Activated T-cell treated with anti-CD3 and anti-CD28 coated beads, Interleukin-2, amount 50 U/mL, for 24 hours (primary cell): ENCODE data around the gene HAP1.
"Not testable (repeated sequence)": the region's sequence is repeated elsewhere in the genome, so short reads cannot be mapped to it uniquely, and the experiment has no call there.

Experiments used
- DNase-seq: peaks from one replicate; pipeline ENCODE4 v3.0.0-alpha.2; 2020
- H3K27ac Mint-ChIP-seq: 2 replicates; pipeline ENCODE4 v1.8.0; 2020; ENCODE audit warnings: mild to moderate bottlenecking, mixed read lengths
- H3K27me3 Mint-ChIP-seq: 2 replicates; pipeline ENCODE4 v1.8.0; 2020; ENCODE audit warnings: mixed read lengths
- H3K36me3 Mint-ChIP-seq: 2 replicates; pipeline ENCODE4 v1.8.0; 2020; ENCODE audit warnings: low read depth, mixed read lengths
- H3K4me1 Mint-ChIP-seq: 2 replicates; pipeline ENCODE4 v1.8.0; 2020; ENCODE audit warnings: low read depth, mixed read lengths
- H3K4me3 Mint-ChIP-seq: 2 replicates; pipeline ENCODE4 v1.8.0; 2020; ENCODE audit warnings: mild to moderate bottlenecking, moderate library complexity, mixed read lengths
- H3K9me3 Mint-ChIP-seq: 2 replicates; pipeline ENCODE4 v1.8.0; 2020; ENCODE audit warnings: mixed read lengths

HAP1 gene

GRCh38 chr17:41682631-41683030 lies 51.8 kb downstream of the HAP1 start:
- H3K36me3 Mint-ChIP-seq = no peaks in the 10 kb centered on the region
- no peak overlapping the region for H3K4me3 Mint-ChIP-seq
- H3K4me1 Mint-ChIP-seq = peaks cover 31% of the 10 kb centered on the region
- H3K27me3 Mint-ChIP-seq = no peaks in the 10 kb centered on the region
- no peak overlapping the region for H3K27ac Mint-ChIP-seq
- DNase-seq = no peak
- no peaks in the 10 kb centered on the region for H3K9me3 Mint-ChIP-seq

- Mint-ChIP-seq H3K36me3 (no peaks in the 10 kb centered on the region), H3K27me3 (no peaks in the 10 kb centered on the region), H3K9me3 (no peaks in the 10 kb centered on the region), H3K27ac (no peak overlapping the region), H3K4me3 (no peak overlapping the region), H3K4me1 (peaks cover 32% of the 10 kb centered on the region)
- DNase-seq = no peak
Observed at GRCh38 chr17:41681776-41682175, 52.7 kb downstream of the HAP1 start.

- Mint-ChIP-seq H3K36me3 (no peaks in the 10 kb centered on the region), H3K4me1 (peaks cover 42% of the 10 kb centered on the region), H3K4me3 (no peak overlapping the region), H3K9me3 (no peaks in the 10 kb centered on the region), H3K27me3 (no peaks in the 10 kb centered on the region), H3K27ac (no peak overlapping the region)
- no peak for DNase-seq
Observed at GRCh38 chr17:41680426-41681040, 53.9 kb downstream of the HAP1 start.

- no peaks in the 10 kb centered on the region for H3K27me3 Mint-ChIP-seq
- H3K4me3 Mint-ChIP-seq = peak overlapping the region; percentile 81
- H3K36me3 Mint-ChIP-seq = no peaks in the 10 kb centered on the region
- peak overlapping the region; percentile 98 for H3K27ac Mint-ChIP-seq
- peaks cover 42% of the 10 kb centered on the region for H3K4me1 Mint-ChIP-seq
- no peak for DNase-seq
- no peaks in the 10 kb centered on the region for H3K9me3 Mint-ChIP-seq
Observed at GRCh38 chr17:41679740-41680425, 54.6 kb downstream of the HAP1 start.

- no peak for DNase-seq
- peak overlapping the region; percentile 98 for H3K27ac Mint-ChIP-seq
- H3K4me1 Mint-ChIP-seq = peaks cover 42% of the 10 kb centered on the region
- no peaks in the 10 kb centered on the region for H3K9me3 Mint-ChIP-seq
- no peaks in the 10 kb centered on the region for H3K36me3 Mint-ChIP-seq
- peak overlapping the region; percentile 81 for H3K4me3 Mint-ChIP-seq
- no peaks in the 10 kb centered on the region for H3K27me3 Mint-ChIP-seq
Observed at GRCh38 chr17:41678907-41679739, 55.3 kb downstream of the HAP1 start.

GRCh38 chr17:41678411-41678906 lies 56.0 kb downstream of the HAP1 start:
- DNase-seq = no peak
- Mint-ChIP-seq H3K4me1 (peaks cover 42% of the 10 kb centered on the region), H3K9me3 (no peaks in the 10 kb centered on the region), H3K27me3 (no peaks in the 10 kb centered on the region), H3K4me3 (peak overlapping the region; percentile 81), H3K36me3 (no peaks in the 10 kb centered on the region), H3K27ac (peak overlapping the region; percentile 98)

- H3K27ac Mint-ChIP-seq = no peak overlapping the region
- H3K27me3 Mint-ChIP-seq = no peaks in the 10 kb centered on the region
- H3K4me1 Mint-ChIP-seq = peaks cover 51% of the 10 kb centered on the region
- no peaks in the 10 kb centered on the region for H3K36me3 Mint-ChIP-seq
- H3K9me3 Mint-ChIP-seq = no peaks in the 10 kb centered on the region
- no peak for DNase-seq
- no peak overlapping the region for H3K4me3 Mint-ChIP-seq
Observed at GRCh38 chr17:41676058-41676419, 58.4 kb downstream of the HAP1 start.

- not testable (repeated sequence) for H3K9me3 Mint-ChIP-seq
Observed at GRCh38 chr17:41675157-41676057, 59.0 kb downstream of the HAP1 start.

More at GRCh38 chr17:41675157-41676057, 59.0 kb downstream of the HAP1 start:
- H3K36me3 Mint-ChIP-seq, H3K4me3 Mint-ChIP-seq, H3K27me3 Mint-ChIP-seq, H3K27ac Mint-ChIP-seq, DNase-seq: not testable (repeated sequence)
- peaks cover 51% of the 10 kb centered on the region for H3K4me1 Mint-ChIP-seq
